ENCODE results near the gene GAST. TPM values are rescaled to one million over a fixed set of nuclear protein-coding genes. Genes with fewer than 3 reads are reported as not detected.
A peak's percentile ranks its signal among the peaks of the same experiment; 100 is the strongest.

GAST gene
- total RNA-seq, 4 donors from 2014 or later = not detected

- peak; percentile 85 to 99 (median 98) for TF ChIP-seq CTCF (IDR thresholded peaks at IDR 0.05)
- TF ChIP-seq POLR2A (IDR thresholded peaks at IDR 0.05) = peak in 3 of 4 donors; percentile 35 to 88 (median 86)
- H3K9me3 ChIP-seq = no peaks in the 10 kb centered on the region
- no peaks in the 10 kb centered on the region for H3K36me3 ChIP-seq
- peak overlapping the region; percentile 28 to 66 (median 50) for H3K4me3 ChIP-seq
- WGBS, 2 donors = 0 to 10% methylated on average over 7 to 9 of the region's 39 CpGs
- H3K27ac ChIP-seq = peak overlapping the region; percentile 93 to 98 (median 97)
- peaks cover 21 to 82% (median 28%) of the 10 kb centered on the region in 3 donors for H3K4me1 ChIP-seq
- H3K27me3 ChIP-seq = no peaks in the 10 kb centered on the region
- intact Hi-C loops (cut with DNase I) = loop anchor here (10.0 kb wide), 1 partner anchor 861 kb away; no protein-coding TSS in a partner anchor
- peak; percentile 30 for DNase-seq
Measured at GRCh38 chr17:41665566-41666236, 46.4 kb upstream of the GAST start.

DNA sequence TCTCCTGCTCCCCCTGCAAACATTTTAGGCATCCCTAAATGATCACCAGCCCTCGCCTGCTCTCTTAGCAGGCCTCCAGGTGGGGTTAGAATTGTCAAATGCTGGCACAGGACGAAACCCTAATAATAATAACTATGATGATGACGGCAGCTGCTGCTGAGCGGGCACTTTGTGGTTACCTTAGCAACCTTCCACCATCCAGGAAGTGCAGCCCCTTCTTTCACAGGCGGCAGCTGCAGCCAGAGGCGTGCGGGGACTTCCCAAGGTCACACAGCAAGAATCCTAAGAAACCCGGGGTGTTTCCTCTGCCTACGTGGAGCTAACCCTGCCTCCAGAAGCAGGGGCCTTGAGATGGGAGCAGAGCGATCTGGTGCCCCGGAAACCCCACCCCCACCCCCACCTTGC, 45.9 kb upstream of the GAST start:
- H3K27ac ChIP-seq = peak overlapping the region; percentile 93 to 98 (median 97)
- H3K36me3 ChIP-seq = no peaks in the 10 kb centered on the region
- H3K9me3 ChIP-seq = no peaks in the 10 kb centered on the region
- peaks cover 21 to 77% (median 28%) of the 10 kb centered on the region in 3 donors for H3K4me1 ChIP-seq
- TF ChIP-seq CTCF (IDR thresholded peaks at IDR 0.05) (peak in 2 of 6 experiments; percentile 4 to 11), POLR2A (IDR thresholded peaks at IDR 0.05) (no peak)
- H3K27me3 ChIP-seq = no peaks in the 10 kb centered on the region
- DNase-seq = no peak
- peak overlapping the region; percentile 28 to 66 (median 50) for H3K4me3 ChIP-seq
- 0% methylated on average over 4 to 6 of the region's 11 CpGs for WGBS, 2 donors
- intact Hi-C loops (cut with DNase I) = loop anchor here (10.0 kb wide), 1 partner anchor 861 kb away; no protein-coding TSS in a partner anchor

GRCh38 chr17:41666708-41667279, 45.3 kb upstream of the GAST start:
- WGBS, 2 donors = 0 to 1% methylated on average over 5 to 20 of the region's 23 CpGs
- Histone ChIP-seq H3K4me1 (peaks cover 21 to 72% (median 28%) of the 10 kb centered on the region in 3 donors), H3K27me3 (no peaks in the 10 kb centered on the region), H3K36me3 (no peaks in the 10 kb centered on the region), H3K27ac (peak overlapping the region; percentile 93 to 98 (median 97)), H3K4me3 (peak overlapping the region; percentile 28 to 66 (median 50)), H3K9me3 (no peaks in the 10 kb centered on the region)
- TF ChIP-seq CTCF (IDR thresholded peaks at IDR 0.05) (peak; percentile 96 to 99 (median 98)), POLR2A (IDR thresholded peaks at IDR 0.05) (no peak)
- intact Hi-C loops (cut with DNase I) = loop anchor here (10.0 kb wide), 1 partner anchor 862 kb away; no protein-coding TSS in a partner anchor
- DNase-seq = peak; percentile 29

DNA sequence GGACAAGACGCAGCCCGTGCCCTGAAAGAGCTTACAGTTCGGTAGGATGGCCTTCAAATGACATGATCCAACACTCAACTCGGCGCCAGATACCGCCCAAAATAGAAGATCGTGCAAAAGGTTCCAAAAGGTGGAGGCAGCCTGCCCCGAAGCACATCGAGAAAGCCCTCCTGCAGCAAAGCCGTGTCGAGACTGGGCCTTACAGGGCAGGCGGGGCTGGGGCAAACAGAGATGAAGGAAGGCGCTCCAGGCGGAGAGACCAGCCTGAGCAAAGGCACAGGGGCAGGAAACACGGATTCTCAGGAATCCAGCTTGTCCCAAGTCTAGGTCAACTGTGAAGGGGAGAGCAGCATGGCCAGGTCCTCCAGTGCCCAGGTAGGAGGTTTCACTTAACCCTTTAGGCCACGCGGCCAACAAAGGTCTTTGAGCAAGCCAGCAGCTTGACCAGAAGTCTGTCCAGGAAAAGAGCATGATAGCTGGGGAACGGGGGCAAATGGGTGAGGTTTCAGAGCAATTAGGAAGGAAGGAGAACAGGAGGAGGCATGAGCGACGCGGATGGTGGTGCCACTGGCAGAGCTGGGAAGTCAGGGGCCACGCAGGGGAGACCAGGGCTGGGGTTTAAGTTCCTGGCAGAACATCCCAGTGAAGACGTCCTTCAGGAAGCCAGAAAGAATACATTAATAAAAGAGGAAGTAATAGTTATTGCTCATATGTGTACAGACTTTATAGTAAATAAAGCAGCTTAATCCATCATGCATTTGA, 44.7 kb upstream of the GAST start:
- peaks cover 21 to 65% (median 28%) of the 10 kb centered on the region in 3 donors for H3K4me1 ChIP-seq
- 33 to 55% methylated on average over 13 to 23 of the region's 23 CpGs for WGBS, 2 donors
- peak overlapping the region; percentile 93 to 98 (median 97) for H3K27ac ChIP-seq
- H3K27me3 ChIP-seq = no peaks in the 10 kb centered on the region
- H3K4me3 ChIP-seq = peak overlapping the region in 1 of 4 donors; percentile 66
- no peak for TF ChIP-seq POLR2A (IDR thresholded peaks at IDR 0.05)
- TF ChIP-seq CTCF (IDR thresholded peaks at IDR 0.05) = peak in 1 of 6 experiments; percentile 3
- no peaks in the 10 kb centered on the region for H3K9me3 ChIP-seq
- no peaks in the 10 kb centered on the region for H3K36me3 ChIP-seq
- no peak for DNase-seq
- intact Hi-C loops (cut with DNase I) = loop anchor here (10.0 kb wide), 1 partner anchor 863 kb away; no protein-coding TSS in a partner anchor

Data from esophagus squamous epithelium (tissue), 5 donors.